Activated T-cell treated with anti-CD3 and anti-CD28 coated beads, Interleukin-2, amount 50 U/mL, for 24 hours (primary cell): ENCODE measurements around the gene SEMA3G.
A peak's percentile ranks its signal among the peaks of the same experiment; 100 is the strongest.

ENCODE experiments used
- DNase-seq: peaks from one replicate; pipeline ENCODE4 v3.0.0-alpha.2; 2020
- H3K27ac Mint-ChIP-seq: 2 replicates; pipeline ENCODE4 v1.8.0; 2020; ENCODE audit warnings: mild to moderate bottlenecking, mixed read lengths
- H3K27me3 Mint-ChIP-seq: 2 replicates; pipeline ENCODE4 v1.8.0; 2020; ENCODE audit warnings: mixed read lengths
- H3K36me3 Mint-ChIP-seq: 2 replicates; pipeline ENCODE4 v1.8.0; 2020; ENCODE audit warnings: low read depth, mixed read lengths
- H3K4me1 Mint-ChIP-seq: 2 replicates; pipeline ENCODE4 v1.8.0; 2020; ENCODE audit warnings: low read depth, mixed read lengths
- H3K4me3 Mint-ChIP-seq: 2 replicates; pipeline ENCODE4 v1.8.0; 2020; ENCODE audit warnings: mild to moderate bottlenecking, moderate library complexity, mixed read lengths
- H3K9me3 Mint-ChIP-seq: 2 replicates; pipeline ENCODE4 v1.8.0; 2020; ENCODE audit warnings: mixed read lengths

The SEMA3G gene

GRCh38 chr3:52431459-52432223 lies 13.3 kb downstream of the SEMA3G start:
- DNase-seq = peak; percentile 16
- no peak overlapping the region for H3K27ac Mint-ChIP-seq
- H3K4me1 Mint-ChIP-seq = no peaks in the 10 kb centered on the region
- no peaks in the 10 kb centered on the region for H3K9me3 Mint-ChIP-seq
- H3K27me3 Mint-ChIP-seq = no peaks in the 10 kb centered on the region
- no peaks in the 10 kb centered on the region for H3K36me3 Mint-ChIP-seq
- H3K4me3 Mint-ChIP-seq = no peak overlapping the region

- no peaks in the 10 kb centered on the region for H3K27me3 Mint-ChIP-seq
- H3K4me3 Mint-ChIP-seq = no peak overlapping the region
- H3K27ac Mint-ChIP-seq = no peak overlapping the region
- H3K4me1 Mint-ChIP-seq = no peaks in the 10 kb centered on the region
- H3K9me3 Mint-ChIP-seq = no peaks in the 10 kb centered on the region
- peak; percentile 20 for DNase-seq
- H3K36me3 Mint-ChIP-seq = no peaks in the 10 kb centered on the region
These were observed 14.5 kb downstream of the SEMA3G start for GRCh38 chr3:52430416-52430810.

GRCh38 chr3:52429779-52430415 lies 15.0 kb downstream of the SEMA3G start:
- Mint-ChIP-seq H3K4me1 (no peaks in the 10 kb centered on the region), H3K36me3 (no peaks in the 10 kb centered on the region), H3K27ac (no peak overlapping the region), H3K27me3 (no peaks in the 10 kb centered on the region), H3K9me3 (no peaks in the 10 kb centered on the region), H3K4me3 (no peak overlapping the region)
- peak; percentile 20 for DNase-seq

DNA sequence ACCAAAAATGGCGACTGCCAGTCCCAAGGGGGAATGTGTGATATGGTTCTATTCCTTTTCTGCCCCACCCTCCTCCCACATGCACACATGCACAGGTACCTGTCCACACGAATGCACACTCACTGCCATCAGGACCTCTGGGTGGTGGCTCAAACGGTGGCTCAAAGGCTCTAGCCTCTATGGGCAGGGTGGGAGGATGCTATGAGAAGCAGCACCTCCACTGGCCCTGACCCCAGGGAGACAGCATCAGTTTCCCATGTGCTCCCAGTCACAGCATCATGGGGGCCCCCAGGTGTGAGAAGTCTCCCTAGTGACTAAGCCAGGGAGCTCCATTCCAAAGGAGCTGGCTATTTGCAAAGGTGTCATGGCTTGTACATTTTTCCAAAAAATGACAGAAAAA lies 15.9 kb downstream of the SEMA3G start:
- Mint-ChIP-seq H3K36me3 (no peaks in the 10 kb centered on the region), H3K4me1 (no peaks in the 10 kb centered on the region), H3K9me3 (no peaks in the 10 kb centered on the region), H3K4me3 (no peak overlapping the region), H3K27me3 (no peaks in the 10 kb centered on the region), H3K27ac (no peak overlapping the region)
- peak; percentile 26 for DNase-seq

GRCh38 chr3:52428151-52429005 lies 16.5 kb downstream of the SEMA3G start:
- Mint-ChIP-seq H3K4me3 (no peak overlapping the region), H3K36me3 (no peaks in the 10 kb centered on the region), H3K9me3 (no peaks in the 10 kb centered on the region), H3K27me3 (no peaks in the 10 kb centered on the region), H3K27ac (no peak overlapping the region), H3K4me1 (no peaks in the 10 kb centered on the region)
- peak; percentile 40 for DNase-seq

GRCh38 chr3:52423173-52423572 lies 21.7 kb downstream of the SEMA3G start:
- Mint-ChIP-seq H3K36me3 (no peaks in the 10 kb centered on the region), H3K27ac (no peak overlapping the region), H3K9me3 (no peaks in the 10 kb centered on the region), H3K4me3 (no peak overlapping the region), H3K4me1 (no peaks in the 10 kb centered on the region), H3K27me3 (no peaks in the 10 kb centered on the region)
- DNase-seq = peak; percentile 16

DNA sequence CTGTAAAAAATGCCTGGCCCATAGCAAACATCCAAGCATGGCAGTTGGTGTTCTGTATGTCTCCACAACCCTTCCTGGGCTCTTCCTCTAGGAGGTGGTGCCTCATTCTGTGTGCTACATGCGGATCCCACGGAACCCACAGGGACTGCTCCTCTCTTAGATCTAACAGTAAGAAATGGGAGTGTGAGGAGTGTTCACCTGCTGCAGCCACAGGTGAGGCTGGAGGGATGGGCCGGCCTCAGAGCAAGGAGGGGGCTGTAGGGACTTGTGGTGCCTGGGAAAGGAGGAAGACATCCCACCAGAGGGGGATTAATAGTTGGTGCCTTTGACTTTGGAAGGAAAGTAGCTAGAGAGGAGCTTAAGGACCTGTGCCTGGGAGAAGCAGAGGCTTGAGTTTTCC lies 22.2 kb downstream of the SEMA3G start:
- no peak overlapping the region for H3K4me3 Mint-ChIP-seq
- H3K27me3 Mint-ChIP-seq = no peaks in the 10 kb centered on the region
- H3K27ac Mint-ChIP-seq = no peak overlapping the region
- H3K9me3 Mint-ChIP-seq = no peaks in the 10 kb centered on the region
- no peaks in the 10 kb centered on the region for H3K36me3 Mint-ChIP-seq
- DNase-seq = no peak
- no peaks in the 10 kb centered on the region for H3K4me1 Mint-ChIP-seq

GRCh38 chr3:52420388-52420787 lies 24.5 kb downstream of the SEMA3G start:
- no peak overlapping the region for H3K27ac Mint-ChIP-seq
- no peak overlapping the region for H3K4me3 Mint-ChIP-seq

GRCh38 chr3:52415800-52416199 lies 29.1 kb downstream of the SEMA3G start:
- H3K4me1 Mint-ChIP-seq = peaks cover 27% of the 10 kb centered on the region
- no peaks in the 10 kb centered on the region for H3K27me3 Mint-ChIP-seq
- H3K4me3 Mint-ChIP-seq = no peak overlapping the region
- DNase-seq = no peak
- peaks cover 33% of the 10 kb centered on the region for H3K36me3 Mint-ChIP-seq
- no peaks in the 10 kb centered on the region for H3K9me3 Mint-ChIP-seq
- no peak overlapping the region for H3K27ac Mint-ChIP-seq

More at GRCh38 chr3:52420388-52420787, 24.5 kb downstream of the SEMA3G start:
- peaks cover 8% of the 10 kb centered on the region for H3K36me3 Mint-ChIP-seq
- H3K27me3 Mint-ChIP-seq = no peaks in the 10 kb centered on the region
- no peak for DNase-seq
- no peaks in the 10 kb centered on the region for H3K9me3 Mint-ChIP-seq
- H3K4me1 Mint-ChIP-seq = peaks cover 2% of the 10 kb centered on the region

GRCh38 chr3:52408466-52408865 lies 36.4 kb downstream of the SEMA3G start:
- Mint-ChIP-seq H3K9me3 (no peaks in the 10 kb centered on the region), H3K4me3 (peak overlapping the region; percentile 89), H3K36me3 (peaks cover 74% of the 10 kb centered on the region), H3K4me1 (peaks cover 45% of the 10 kb centered on the region), H3K27me3 (no peaks in the 10 kb centered on the region), H3K27ac (peak overlapping the region; percentile 92)
- DNase-seq = no peak

GRCh38 chr3:52407779-52408178 lies 37.1 kb downstream of the SEMA3G start:
- Mint-ChIP-seq H3K4me3 (peak overlapping the region; percentile 89), H3K27me3 (no peaks in the 10 kb centered on the region), H3K36me3 (peaks cover 76% of the 10 kb centered on the region), H3K4me1 (peaks cover 39% of the 10 kb centered on the region), H3K9me3 (no peaks in the 10 kb centered on the region), H3K27ac (peak overlapping the region; percentile 92)
- DNase-seq = no peak

DNA sequence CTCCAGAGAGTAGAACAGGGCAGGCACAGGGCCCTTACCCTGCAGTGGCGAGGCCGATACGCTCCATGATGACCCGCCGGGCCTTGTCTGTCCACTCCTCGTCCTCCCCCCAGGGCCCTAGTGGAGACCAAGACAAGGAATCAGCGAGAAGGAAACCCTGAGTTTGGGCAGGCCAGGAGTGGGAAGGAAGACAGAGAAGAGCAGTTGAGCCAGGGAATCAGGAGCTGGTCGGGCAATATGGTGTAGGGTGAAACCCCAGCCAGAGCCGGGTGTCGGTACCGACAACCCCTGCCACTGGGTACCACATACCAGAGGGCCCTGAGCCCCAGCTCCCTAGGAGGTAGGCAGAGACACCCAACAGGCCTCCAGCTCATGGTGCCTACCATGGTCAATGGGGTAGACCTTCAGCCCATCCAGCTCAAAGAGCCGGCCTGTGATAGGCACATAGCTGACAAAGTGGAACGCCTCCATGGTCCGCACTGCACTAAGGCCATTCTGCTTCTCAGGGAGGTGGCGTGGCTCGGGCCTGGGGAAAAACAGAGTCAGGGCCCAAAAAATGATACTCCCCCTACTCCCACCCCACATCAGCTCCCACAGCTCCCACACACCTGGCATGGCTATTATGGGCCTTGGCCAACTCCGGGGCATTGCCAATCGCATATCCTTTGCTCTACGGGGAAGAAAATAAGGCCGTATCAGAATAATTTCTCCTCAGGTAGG lies 38.0 kb downstream of the SEMA3G start:
- H3K36me3 Mint-ChIP-seq = peaks cover 81% of the 10 kb centered on the region
- no peaks in the 10 kb centered on the region for H3K27me3 Mint-ChIP-seq
- no peak overlapping the region for H3K4me3 Mint-ChIP-seq
- peak overlapping the region; percentile 92 for H3K27ac Mint-ChIP-seq
- DNase-seq = no peak
- H3K4me1 Mint-ChIP-seq = peaks cover 31% of the 10 kb centered on the region
- no peaks in the 10 kb centered on the region for H3K9me3 Mint-ChIP-seq

DNA sequence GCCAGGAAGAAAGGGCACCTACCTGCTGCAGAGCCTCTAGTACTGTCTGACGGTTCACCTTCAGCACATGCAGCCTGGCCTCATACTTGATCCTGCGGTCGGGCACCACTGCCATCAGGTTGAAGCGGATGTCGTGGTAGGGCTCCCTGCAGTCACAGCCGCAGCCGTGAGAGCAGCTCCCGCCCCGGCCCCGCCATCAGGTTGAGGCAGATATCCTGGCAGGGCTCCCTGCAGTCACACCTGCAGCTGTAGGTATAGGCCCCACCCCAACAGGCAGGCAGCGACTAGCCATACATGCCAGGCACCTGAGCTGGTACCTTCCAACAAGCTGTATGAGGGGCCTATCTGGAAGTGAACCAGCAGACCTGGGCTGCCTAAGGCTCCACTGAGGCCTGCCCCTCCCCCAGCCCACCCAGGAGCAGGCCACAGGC lies 38.7 kb downstream of the SEMA3G start:
- Mint-ChIP-seq H3K27ac (peak overlapping the region; percentile 17), H3K36me3 (peaks cover 87% of the 10 kb centered on the region), H3K27me3 (no peaks in the 10 kb centered on the region), H3K9me3 (no peaks in the 10 kb centered on the region), H3K4me1 (peaks cover 24% of the 10 kb centered on the region), H3K4me3 (no peak overlapping the region)
- no peak for DNase-seq

GRCh38 chr3:52405601-52406110 lies 39.2 kb downstream of the SEMA3G start:
- Mint-ChIP-seq H3K9me3 (no peaks in the 10 kb centered on the region), H3K27me3 (no peaks in the 10 kb centered on the region), H3K4me1 (peaks cover 20% of the 10 kb centered on the region), H3K27ac (peak overlapping the region; percentile 17), H3K36me3 (peaks cover 88% of the 10 kb centered on the region), H3K4me3 (no peak overlapping the region)
- no peak for DNase-seq
